ENCODE results near the gene CPM. TPM values are rescaled to one million over a fixed set of nuclear protein-coding genes. Genes with fewer than 3 reads are reported as not detected.
"Not testable (repeated sequence)": the region's sequence is repeated elsewhere in the genome, so short reads cannot be mapped to it uniquely, and the experiment has no call there.

The CPM gene
- total RNA-seq, 1 donor from 2014 or later, result 0.40 TPM

GRCh38 chr12:68831272-68831671 lies 101.7 kb downstream of the CPM start:
- DNase-seq (ENCODE audit: low read depth, low spot score), result no peak

GRCh38 chr12:68828672-68829068 lies 104.3 kb downstream of the CPM start:
- DNase-seq (ENCODE audit: low read depth, low spot score), result no peak

DNA sequence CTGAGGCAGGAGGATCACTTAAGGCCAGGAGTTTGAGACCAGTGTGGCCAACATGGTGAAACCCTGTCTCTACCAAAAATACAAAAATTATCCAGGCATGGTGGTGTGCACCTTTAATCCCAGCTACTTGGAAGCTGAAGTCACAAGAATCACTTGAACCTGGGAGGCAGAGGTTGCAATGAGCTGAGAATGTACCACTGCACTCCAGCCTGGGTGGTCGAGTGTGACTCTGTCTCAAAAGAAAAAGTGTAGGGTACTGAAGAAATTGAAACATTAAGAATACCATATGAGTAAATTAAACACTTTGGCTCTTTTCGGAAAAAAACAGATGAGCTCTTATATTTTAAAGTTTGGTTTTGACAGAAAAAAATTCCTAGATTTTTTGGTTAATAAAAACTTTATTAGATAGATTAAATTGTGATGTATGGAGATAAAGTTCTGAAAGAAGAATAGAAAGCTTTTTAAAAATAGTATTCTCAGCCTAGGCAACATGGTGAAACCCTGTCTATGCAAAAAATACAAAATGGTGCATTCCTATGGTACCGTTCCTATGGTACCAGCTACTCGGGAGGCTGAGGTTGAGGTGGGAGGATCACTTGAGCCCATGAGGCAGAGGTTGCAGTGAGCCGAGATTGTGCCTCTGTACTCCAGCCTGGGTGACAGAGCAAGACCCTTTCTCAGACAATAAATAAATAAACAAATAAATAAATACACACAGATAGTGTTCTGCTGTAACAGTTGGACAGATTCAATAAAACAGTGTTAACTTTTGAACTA lies 104.9 kb downstream of the CPM start:
- DNase-seq (ENCODE audit: low read depth, low spot score), result no peak

GRCh38 chr12:68825569-68826217 lies 107.3 kb downstream of the CPM start:
- DNase-seq (ENCODE audit: low read depth, low spot score), result no peak

- DNase-seq (ENCODE audit: low read depth, low spot score), result no peak
These were observed 108.2 kb downstream of the CPM start for GRCh38 chr12:68824597-68825250.

- no peak for DNase-seq (ENCODE audit: low read depth, low spot score)
These were observed 108.8 kb downstream of the CPM start for GRCh38 chr12:68824131-68824530.

GRCh38 chr12:68823696-68824095 lies 109.3 kb downstream of the CPM start:
- DNase-seq (ENCODE audit: low read depth, low spot score), result no peak

DNA sequence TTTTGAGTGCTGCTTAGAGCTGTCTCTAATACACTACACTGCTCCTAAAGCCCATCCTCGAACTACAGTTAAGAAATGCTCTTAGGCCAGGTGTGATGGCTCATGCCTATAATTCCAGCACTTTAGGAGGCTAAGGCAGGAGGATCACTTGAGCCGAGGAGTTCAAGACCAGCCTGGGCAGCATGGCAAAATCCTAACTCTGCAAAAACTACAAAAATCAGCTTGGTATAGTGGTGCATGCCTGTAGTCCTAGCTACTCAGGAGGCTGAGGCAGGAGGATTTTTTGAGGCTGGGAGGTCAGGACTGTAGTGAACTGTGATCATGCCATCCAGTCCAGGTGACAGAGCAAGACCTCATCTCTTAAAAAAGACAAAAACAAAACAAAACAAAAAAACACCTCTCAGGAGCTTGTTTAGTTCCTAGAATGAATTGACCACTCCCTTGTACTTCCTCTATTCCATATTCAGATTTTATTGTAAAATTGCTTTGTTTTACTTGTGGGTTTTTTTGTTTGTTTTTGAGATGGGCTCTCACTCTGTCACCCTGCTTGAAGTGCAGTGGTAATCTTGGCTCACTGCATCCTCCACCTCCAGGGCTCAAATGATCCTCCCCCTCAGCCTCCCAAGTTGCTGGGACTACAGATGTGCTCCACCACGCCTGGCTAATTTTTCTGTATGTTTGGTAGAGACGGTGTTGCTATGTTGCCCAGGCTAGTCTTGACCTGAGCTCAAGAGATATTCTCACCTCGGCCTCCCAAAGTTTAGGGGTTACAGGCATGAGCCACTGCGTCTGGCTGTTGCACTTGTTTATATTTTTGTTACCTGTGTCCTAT lies 111.4 kb downstream of the CPM start:
- no peak for DNase-seq (ENCODE audit: low read depth, low spot score)

DNA sequence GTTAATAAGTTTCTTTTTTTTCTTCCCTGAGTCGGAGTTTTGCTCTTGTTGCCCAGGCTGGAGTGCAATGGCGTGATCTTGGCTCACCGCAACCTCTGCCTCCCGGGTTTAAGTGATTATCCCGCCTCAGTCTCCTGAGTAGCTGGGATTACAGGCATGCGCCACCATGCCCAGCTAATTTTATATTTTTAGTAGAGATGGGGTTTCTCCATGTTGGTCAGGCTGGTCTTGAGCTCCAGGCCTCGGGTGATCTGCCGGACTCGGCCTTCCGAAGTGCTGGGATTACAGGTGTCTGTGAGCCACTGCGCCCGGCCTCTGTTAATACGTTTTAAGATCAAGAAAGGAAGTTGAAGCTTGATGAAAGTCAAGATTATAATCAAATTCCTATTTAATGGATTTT lies 113.5 kb downstream of the CPM start:
- DNase-seq (ENCODE audit: low read depth, low spot score), result not testable (repeated sequence)

DNA sequence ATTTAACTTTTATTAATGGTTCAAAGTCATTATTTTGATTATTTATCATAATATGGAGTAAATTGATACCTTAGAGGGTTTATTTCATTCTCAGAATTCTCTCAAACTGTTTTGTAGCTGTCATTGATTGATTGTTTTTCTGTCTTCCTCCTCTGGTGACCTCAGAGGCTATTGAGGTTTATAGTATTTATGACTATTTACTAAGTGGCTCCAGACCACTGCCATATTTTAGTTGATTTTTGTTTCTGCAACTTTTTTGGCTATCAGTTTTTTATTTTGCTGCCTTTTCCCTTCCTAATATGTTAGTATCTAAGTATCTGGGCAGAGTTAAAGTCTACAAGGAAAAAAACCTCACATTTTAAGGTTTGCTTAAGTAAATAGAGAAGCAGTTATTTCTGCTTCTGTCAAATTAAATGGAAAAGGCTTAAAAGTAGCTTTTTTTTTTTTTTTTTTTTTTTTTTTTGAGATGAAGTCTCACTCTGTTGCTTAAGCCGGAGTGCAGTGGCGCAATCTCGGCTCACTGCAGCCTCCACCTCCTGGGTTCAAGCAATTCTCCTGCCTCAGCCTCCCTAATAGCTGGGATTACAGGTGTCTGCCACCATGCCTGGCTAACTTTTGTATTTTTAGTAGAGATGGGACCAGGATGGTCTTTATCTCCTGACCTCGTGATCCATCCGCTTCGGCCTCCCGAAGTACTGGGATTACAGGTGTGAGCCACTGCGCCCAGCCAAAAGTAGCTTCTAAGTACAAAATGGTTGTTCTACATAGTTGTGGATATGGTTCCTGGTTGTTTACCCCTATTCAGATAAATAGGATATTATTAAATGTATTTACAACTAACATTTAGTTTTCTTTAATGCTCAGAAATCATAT lies 116.8 kb downstream of the CPM start:
- DNase-seq (ENCODE audit: low read depth, low spot score), result no peak

GRCh38 chr12:68815232-68815927 lies 117.6 kb downstream of the CPM start:
- no peak for DNase-seq (ENCODE audit: low read depth, low spot score)

- DNase-seq (ENCODE audit: low read depth, low spot score), result no peak
These were observed 118.3 kb downstream of the CPM start for GRCh38 chr12:68814490-68815231.

DNA sequence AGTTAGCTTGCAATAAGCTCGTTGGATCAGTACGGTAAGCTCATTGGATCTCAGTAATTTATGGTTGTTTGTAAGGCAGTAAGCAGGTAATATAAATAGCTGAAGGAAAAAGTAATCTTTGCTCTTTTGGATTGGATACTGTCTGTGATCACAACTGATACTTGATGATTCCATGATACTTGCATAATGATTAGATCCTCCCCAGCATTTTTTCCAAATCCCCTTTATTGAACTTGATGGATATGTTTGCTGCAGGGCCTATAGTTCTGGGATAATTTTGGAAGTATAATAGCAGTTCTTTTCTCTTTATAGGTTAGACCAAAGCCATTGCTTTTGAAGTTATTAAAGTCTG lies 119.8 kb downstream of the CPM start:
- no peak for DNase-seq (ENCODE audit: low read depth, low spot score)

DNA sequence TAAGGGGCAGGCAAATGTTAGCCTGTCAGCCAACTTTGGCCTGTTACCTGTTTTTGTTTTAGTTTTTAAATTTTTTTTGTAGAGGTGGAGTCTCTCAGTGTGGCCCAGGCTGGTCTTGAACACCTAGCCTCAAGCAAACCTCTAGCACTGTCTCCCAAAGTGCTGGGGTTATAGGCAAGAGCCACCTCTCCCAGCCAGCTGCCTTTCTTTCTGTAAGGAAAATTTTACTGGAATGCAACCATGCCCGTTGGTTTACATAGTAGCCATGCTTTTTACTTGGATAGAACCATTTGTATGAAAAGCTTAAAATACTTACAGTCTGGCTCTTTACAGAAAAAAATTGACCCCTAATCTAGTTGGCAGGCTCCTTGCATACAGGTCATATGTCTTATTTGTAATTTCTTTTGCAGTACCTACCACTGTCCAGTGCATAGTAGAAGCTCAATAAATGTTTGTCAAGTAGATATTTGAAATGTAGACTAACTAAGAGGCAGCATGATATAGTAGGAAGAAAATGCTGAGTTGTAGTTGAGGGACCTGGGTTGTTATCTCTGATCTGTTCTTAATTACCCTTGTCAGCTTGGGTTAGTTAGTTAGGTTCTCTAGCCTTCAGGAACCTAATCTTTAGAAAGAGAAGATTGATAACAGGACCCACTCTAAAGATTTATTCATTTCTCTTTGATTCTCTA lies 120.3 kb downstream of the CPM start:
- no peak for DNase-seq (ENCODE audit: low read depth, low spot score)

DNA sequence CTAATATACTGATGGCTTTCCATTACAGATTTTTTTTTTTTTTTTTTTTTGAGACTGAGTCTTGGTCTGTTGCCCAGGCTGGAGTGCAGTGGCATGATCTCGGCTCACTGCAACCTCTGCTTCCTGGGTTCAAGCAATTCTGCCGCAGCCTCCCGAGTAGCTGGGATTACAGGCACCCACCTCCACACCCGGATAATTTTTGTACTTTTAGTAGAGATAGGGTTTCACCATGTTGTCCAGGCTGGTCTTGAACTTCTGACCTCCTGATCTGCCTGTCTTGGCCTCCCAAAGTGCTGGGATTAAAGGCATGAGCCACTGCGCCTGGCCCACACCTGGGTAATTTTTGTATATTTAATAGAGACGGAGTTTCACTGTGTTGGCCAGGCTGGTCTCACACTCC lies 121.4 kb downstream of the CPM start:
- not testable (repeated sequence) for DNase-seq (ENCODE audit: low read depth, low spot score)

- not testable (repeated sequence) for DNase-seq (ENCODE audit: low read depth, low spot score)
These were observed 123.0 kb downstream of the CPM start for GRCh38 chr12:68810027-68810389.

- DNase-seq (ENCODE audit: low read depth, low spot score), result no peak
These were observed 123.6 kb downstream of the CPM start for GRCh38 chr12:68809190-68810026.

All from pulmonary artery endothelial cell (primary cell).